K562 (cell line): ENCODE results near the gene GLIS1. TPM values are rescaled to one million over a fixed set of nuclear protein-coding genes. Genes with fewer than 3 reads are reported as not detected.

Experiments
- CAMTA2 ChIP-seq: fragments of 250-450 bp; sonication (Bioruptor Pico); conservative IDR thresholded peaks from 2 replicates; pipeline ENCODE4 v1.5.1; 2022
- ELK1 ChIP-seq: sonication (generic); formaldehyde crosslinking; IDR thresholded peaks from 2 replicates; pipeline ENCODE4 v1.8.1; 2022; ENCODE audit warnings: missing genetic modification reagents
- FOSL1 ChIP-seq: fragments of 200-800 bp; sonication (Bioruptor generic); conservative IDR thresholded peaks from 2 replicates; pipeline ENCODE4 v1.6.1; 2016; ENCODE audit warnings: missing genetic modification characterization, missing compliant biosample characterization
- LARP7 ChIP-seq: fragments of 450-650 bp; IDR thresholded peaks from 2 replicates; pipeline ENCODE4 v1.6.1; 2016
- PBX2 ChIP-seq, 2 experiments: IDR thresholded peaks in 1 of 2; conservative IDR thresholded peaks in 1 of 2; 2 replicates each; pipeline ENCODE4 v1.6.1; 2016; ENCODE audit warnings: low read depth in 2 of 2, mild to moderate bottlenecking in 1 of 2, missing compliant biosample characterization in 1 of 2, missing genetic modification characterization in 1 of 2, moderate library complexity in 1 of 2
- SIN3A ChIP-seq, 2 experiments: fragments of 150-350 bp in 1 of 2; IDR thresholded peaks; 2 replicates each; pipeline ENCODE4 v1.6.1; 2011 to 2016; ENCODE audit warnings: borderline replicate concordance in 2 of 2, low read depth in 2 of 2, low read length in 2 of 2, mild to moderate bottlenecking in 2 of 2, moderate library complexity in 2 of 2; ENCODE audit not compliant: control insufficient read depth in 1 of 2
- ZNF274 ChIP-seq: IDR thresholded peaks from 2 replicates; pipeline ENCODE4 v1.6.1; 2011; ENCODE audit warnings: low read depth, mild to moderate bottlenecking, low read length, moderate library complexity, borderline replicate concordance
- polyA plus RNA-seq, 8 experiments: library from polyadenylated mRNA; depleted of rRNA in 4 of 8; stranded (reverse) in 5 of 8; unstranded in 3 of 8; fragments of >200 nt; fragmentation: Nextera tagmentation in 2 of 8; fragmentation: Illumina TruSeq in 1 of 8; extraction: Ambion mirVana in 2 of 8; extraction: Trizol in 1 of 8; gene quantifications; 2 replicates each; pipeline versions ENCODE4 v1.2.1 to v1.2.3, GENCODE V29; 2011 to 2014; ENCODE audit warnings: inconsistent platforms in 1 of 8, missing spikeins in 1 of 8
- total RNA-seq, 7 experiments: library from RNA; depleted of rRNA in 6 of 7; stranded (reverse); fragments of >200 nt in 6 of 7; fragmentation: Illumina TruSeq in 2 of 7; extraction: Trizol in 2 of 7; gene quantifications; 2 replicates each; pipeline versions ENCODE4 v1.2.1 to v1.2.3, GENCODE V29; 2011 to 2021; ENCODE audit warnings: low replicate concordance in 1 of 7

GLIS1 gene
- total and polyA plus RNA-seq, 9 of the 15 experiments (the other 6 are each of a cell fraction or from before 2014, with no cell fraction given) = not detected

GRCh38 chr1:53590531-53591515 lies 148.1 kb downstream of the GLIS1 start (continued):
- TF ChIP-seq PBX2 (CRISPR knock-in tag; IDR thresholded peaks at IDR 0.05; ENCODE audit: low read depth) (no peak), PBX2 (tag; conservative IDR thresholded peaks at IDR 0.05; ENCODE audit: low read depth) (no peak), FOSL1 (no peak), SIN3A (IDR thresholded peaks at IDR 0.05; ENCODE audit: borderline replicate concordance in 2 of 2, control insufficient read depth in 1 of 2, low read depth in 2 of 2, low read length in 2 of 2) (no peak), CAMTA2 (no peak), ZNF274 (no peak), LARP7 (no peak), ELK1 (no peak)
